Activated T-helper 1 cell treated with anti-CD3 and anti-CD28 coated beads, Interleukin-12 subunit alpha, Interleukin-12 subunit beta, Interleukin-2, Interleukin-4 antibody, amounts not matched to agents 30 ng/mL and 10 ng/mL and 1 ng/mL, durations not matched to agents 14 hours and 24 hours and 36 hours (primary cell): ENCODE results near the gene SEMA6D. TPM values are rescaled to one million over a fixed set of nuclear protein-coding genes. Genes with fewer than 3 reads are reported as not detected.

Experiments used
- DNase-seq: peaks from one replicate; pipeline ENCODE4 v3.0.0; 2021; ENCODE audit warnings: low spot score
- H3K27ac Mint-ChIP-seq: one replicate; pipeline ENCODE4 v1.8.0; 2021; ENCODE audit warnings: mild to moderate bottlenecking, mixed read lengths
- H3K27me3 Mint-ChIP-seq: one replicate; pipeline ENCODE4 v1.8.0; 2022; ENCODE audit warnings: mild to moderate bottlenecking, moderate library complexity, mixed read lengths; ENCODE audit not compliant: insufficient read depth
- H3K36me3 Mint-ChIP-seq: one replicate; pipeline ENCODE4 v1.8.0; 2021; ENCODE audit warnings: low read depth, mixed read lengths
- H3K4me1 Mint-ChIP-seq: one replicate; pipeline ENCODE4 v1.8.0; 2021; ENCODE audit warnings: low read depth, mixed read lengths
- H3K4me3 Mint-ChIP-seq: one replicate; pipeline ENCODE4 v1.8.0; 2021; ENCODE audit warnings: mild to moderate bottlenecking, moderate library complexity, mixed read lengths
- H3K9me3 Mint-ChIP-seq: one replicate; pipeline ENCODE4 v1.8.0; 2021; ENCODE audit warnings: mixed read lengths
- intact Hi-C: fragments of 100-400 bp; cut with micrococcal nuclease; formaldehyde crosslinking; loops from one replicate; pipeline ENCODE4 v1.15.1; 2024
- total RNA-seq: library from RNA; stranded (reverse); gene quantifications from 2 replicates; pipeline ENCODE4 v1.2.3, GENCODE V29; 2022

Gene SEMA6D
- total RNA-seq, 1 donor from 2014 or later = not detected

DNA sequence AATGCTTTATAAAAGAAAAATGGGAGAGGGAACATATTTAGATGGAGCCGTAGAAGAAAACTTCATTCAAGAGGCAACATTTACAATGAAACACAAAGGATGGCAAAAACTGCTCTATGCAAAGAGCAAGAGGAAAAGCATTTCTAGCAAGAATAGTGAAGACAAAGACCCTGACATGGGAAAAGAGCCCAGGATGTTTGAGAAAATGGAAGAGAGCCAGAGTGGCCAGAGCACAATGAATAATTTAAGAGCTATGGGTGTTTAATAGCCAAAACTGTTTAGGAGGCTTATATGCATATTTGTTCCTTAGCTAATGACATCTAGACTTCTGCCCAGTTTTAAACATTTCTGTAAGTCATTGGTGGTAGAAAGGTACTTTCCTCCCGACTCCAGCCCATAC is 25.4 kb upstream of the SEMA6D start:
- intact Hi-C loops = no loop called here
- no peak for DNase-seq
- H3K27me3 Mint-ChIP-seq = no peaks in the 10 kb centered on the region
- H3K27ac Mint-ChIP-seq = no peak overlapping the region
- no peaks in the 10 kb centered on the region for H3K9me3 Mint-ChIP-seq
- no peaks in the 10 kb centered on the region for H3K36me3 Mint-ChIP-seq
- no peaks in the 10 kb centered on the region for H3K4me1 Mint-ChIP-seq
- no peak overlapping the region for H3K4me3 Mint-ChIP-seq

DNA sequence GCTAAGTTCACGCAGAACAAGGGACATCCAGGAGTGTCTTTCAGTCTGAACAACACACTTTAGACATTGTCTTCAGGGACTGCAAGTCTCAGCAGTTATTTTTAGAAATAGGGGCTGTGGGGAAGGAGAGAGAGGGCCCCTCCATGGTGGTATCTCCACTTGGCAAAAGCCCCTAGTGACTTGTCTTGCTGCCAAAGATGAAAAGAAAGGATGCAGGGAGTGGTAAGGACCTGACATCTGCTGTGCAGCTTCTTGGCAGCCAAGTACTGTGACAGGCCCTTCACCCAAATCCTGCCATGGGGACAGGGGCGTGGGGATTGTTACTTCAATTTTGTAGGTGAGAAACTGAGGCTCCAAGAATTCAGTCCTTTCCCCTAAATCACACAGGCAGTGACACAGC is 21.0 kb upstream of the SEMA6D start:
- H3K4me1 Mint-ChIP-seq = no peaks in the 10 kb centered on the region
- H3K27ac Mint-ChIP-seq = no peak overlapping the region
- H3K4me3 Mint-ChIP-seq = no peak overlapping the region
- H3K9me3 Mint-ChIP-seq = no peaks in the 10 kb centered on the region
- H3K36me3 Mint-ChIP-seq = no peaks in the 10 kb centered on the region
- intact Hi-C loops = no loop called here
- H3K27me3 Mint-ChIP-seq = peaks cover 5% of the 10 kb centered on the region
- DNase-seq = no peak

DNA sequence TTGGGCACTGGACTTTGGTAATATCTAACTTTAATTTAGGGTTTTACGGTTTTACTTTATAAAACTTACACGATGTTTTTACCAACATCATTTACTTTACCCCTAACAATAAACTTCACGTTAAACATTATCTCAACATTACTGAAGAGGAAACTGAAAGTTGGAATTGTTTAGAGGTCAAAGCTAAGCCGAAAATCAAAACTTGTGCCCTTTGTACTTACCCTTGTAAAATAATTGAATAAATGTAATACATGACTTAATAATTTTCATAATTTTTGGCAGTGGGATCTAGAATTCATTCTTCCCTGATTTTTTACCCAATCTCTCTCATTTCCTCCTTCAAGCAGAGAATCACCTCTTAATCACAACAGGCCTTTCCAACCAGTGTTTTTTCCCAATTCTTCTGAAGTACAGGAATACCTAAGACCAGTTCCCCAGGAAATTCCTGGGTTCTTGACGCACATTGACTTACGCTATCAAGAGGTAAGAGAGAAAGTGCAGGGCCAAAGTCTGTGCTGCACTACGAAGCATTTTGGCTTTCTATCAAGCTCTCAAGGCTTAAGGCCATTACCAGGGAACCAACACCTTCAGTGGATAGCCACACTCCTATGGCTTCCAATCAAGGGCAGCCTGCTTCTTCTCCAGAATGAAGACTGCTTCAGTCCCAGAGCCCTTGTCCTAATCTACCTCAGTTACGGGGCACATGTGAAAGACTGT is 11.9 kb upstream of the SEMA6D start:
- no peak for DNase-seq
- no peak overlapping the region for H3K27ac Mint-ChIP-seq
- no peak overlapping the region for H3K4me3 Mint-ChIP-seq
- intact Hi-C loops = no loop called here
- no peaks in the 10 kb centered on the region for H3K9me3 Mint-ChIP-seq
- peaks cover 8% of the 10 kb centered on the region for H3K27me3 Mint-ChIP-seq
- no peaks in the 10 kb centered on the region for H3K4me1 Mint-ChIP-seq
- no peaks in the 10 kb centered on the region for H3K36me3 Mint-ChIP-seq

DNA sequence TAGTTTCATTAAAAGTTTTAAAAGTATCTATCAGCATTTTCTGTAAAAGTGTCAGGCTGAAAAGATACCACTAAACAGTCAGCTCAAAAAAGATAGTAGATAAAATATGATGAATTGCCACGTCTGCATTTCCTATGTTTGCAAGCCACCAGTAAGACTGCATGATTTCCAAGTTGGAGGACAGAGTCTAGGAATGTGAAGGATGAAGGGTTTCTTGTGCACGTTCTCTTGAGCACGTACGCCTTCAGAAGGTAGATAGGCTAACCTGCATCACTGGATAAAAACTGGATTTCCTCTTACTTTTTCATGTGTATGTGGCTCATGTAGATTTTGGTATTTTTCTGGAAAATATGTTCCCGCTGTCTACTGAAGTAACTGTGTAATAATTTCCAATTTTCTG is 9.9 kb upstream of the SEMA6D start:
- no peaks in the 10 kb centered on the region for H3K9me3 Mint-ChIP-seq
- no peak overlapping the region for H3K4me3 Mint-ChIP-seq
- H3K27ac Mint-ChIP-seq = no peak overlapping the region
- H3K4me1 Mint-ChIP-seq = no peaks in the 10 kb centered on the region
- intact Hi-C loops = no loop called here
- peaks cover 7% of the 10 kb centered on the region for H3K27me3 Mint-ChIP-seq
- DNase-seq = no peak
- no peaks in the 10 kb centered on the region for H3K36me3 Mint-ChIP-seq

DNA sequence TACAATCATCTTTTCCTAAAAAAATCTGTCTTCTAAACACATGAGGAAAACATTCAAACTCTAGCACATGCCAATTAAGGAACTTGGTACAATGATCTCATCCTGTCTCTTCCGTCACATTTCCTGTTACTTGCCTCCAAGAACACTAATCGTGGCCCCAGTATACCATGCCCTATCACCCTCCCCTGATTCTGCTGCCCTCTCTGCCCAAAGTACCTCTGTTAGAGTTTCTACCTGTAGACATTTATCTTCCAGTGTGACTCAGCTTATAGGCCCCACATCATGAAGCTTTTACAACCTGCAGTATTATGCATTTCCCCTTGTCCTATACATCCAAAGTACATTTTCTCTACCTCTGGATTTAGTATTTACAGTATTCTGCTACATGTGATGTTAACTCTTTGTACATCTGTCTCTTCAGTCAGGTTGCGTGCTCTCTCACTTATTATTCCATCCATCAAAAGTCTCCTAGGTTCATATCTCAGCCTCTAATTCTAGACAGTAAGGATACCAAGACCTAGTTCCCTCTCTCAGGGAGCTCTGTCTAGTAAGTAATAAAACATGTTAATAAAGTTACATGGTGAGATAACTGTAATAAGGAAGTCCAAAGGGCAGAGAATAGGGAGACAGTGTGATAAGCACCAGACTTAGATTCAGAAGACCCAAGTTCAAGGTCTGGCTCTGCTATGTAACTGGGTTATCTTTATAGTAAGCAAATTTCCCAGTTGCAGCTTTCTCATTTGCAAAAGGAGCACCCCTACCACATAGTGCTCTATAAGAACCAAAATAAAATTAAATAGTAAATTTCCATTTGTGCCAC is 8.9 kb upstream of the SEMA6D start:
- no peak for DNase-seq
- Mint-ChIP-seq H3K36me3 (no peaks in the 10 kb centered on the region), H3K27me3 (peaks cover 7% of the 10 kb centered on the region), H3K9me3 (no peaks in the 10 kb centered on the region), H3K4me1 (no peaks in the 10 kb centered on the region), H3K4me3 (no peak overlapping the region), H3K27ac (no peak overlapping the region)
- intact Hi-C loops = no loop called here

DNA sequence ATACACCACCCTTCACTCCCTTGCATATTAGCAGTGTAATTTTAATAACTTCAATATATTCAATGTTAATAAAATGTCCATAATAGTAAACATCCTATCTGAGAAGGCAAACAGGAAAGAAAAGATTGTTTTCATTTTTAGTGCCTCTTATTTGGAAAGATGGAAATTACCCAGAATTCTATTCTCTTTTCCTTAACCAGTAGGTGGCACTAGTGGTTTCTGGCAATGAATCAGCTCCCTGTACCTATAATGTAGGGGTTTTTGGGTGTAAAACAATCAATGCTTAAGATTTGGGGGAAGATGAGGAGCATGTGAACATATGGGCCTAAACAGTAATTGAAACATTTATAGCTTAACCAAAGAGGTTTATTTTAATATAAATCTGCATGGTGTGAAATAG is 5.7 kb upstream of the SEMA6D start:
- H3K4me3 Mint-ChIP-seq = no peak overlapping the region
- intact Hi-C loops = loop anchor here (2.0 to 10.0 kb wide), 3 partner anchors 277 to 573 kb away; no protein-coding TSS in a partner anchor
- H3K4me1 Mint-ChIP-seq = no peaks in the 10 kb centered on the region
- H3K27ac Mint-ChIP-seq = no peak overlapping the region
- DNase-seq = no peak
- no peaks in the 10 kb centered on the region for H3K9me3 Mint-ChIP-seq
- peaks cover 25% of the 10 kb centered on the region for H3K27me3 Mint-ChIP-seq
- H3K36me3 Mint-ChIP-seq = no peaks in the 10 kb centered on the region

DNA sequence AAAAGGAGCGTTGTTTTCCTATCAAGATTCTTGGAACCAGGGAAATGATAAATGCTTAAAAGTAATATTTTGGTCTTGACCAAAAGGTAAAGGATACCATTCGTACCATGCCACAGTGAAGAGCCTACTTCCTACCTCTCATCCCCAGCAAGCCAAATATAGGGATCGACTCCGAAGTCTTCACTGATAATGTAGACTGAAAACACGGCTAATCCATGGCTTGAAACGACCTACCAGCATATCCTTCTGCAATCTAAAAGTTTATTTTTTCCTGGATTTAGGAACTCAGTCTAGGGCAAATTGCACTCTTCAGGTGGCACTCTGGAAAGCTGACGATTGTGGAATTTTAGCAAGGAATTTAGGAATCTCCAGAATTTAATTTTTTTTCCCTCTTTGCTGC is 1.9 kb upstream of the SEMA6D start:
- intact Hi-C loops = loop anchor here (10.0 kb wide), 2 partner anchors 531 to 569 kb away; no protein-coding TSS in a partner anchor

DNA sequence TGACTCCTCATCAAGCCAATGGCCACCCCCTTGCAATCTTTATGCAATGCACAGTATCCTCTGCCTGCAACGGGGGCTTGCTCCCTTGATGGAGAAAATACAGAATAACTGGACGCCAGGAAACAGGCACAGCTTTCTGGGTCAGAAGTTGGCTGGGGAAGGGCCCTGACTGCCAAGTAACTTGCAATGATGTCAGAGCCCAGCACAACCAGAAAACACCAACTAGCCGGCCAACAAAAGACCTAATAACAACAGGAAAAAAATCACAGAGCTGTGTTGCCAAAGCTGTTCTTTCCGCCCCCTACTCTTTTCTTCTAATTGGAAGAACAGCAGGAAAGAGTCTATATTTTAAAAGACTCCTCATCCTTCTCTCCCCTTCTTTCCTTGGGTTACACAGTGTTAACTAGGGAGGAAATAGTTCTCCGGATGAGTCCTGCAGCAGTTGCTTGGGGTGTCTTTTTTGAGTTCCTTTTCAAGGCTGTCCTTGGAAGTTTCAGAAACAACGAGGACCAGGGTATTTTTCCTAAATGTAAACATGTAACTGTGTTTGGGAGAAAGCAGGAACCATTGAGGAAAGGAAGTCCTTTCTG is 1.4 kb upstream of the SEMA6D start:
- Mint-ChIP-seq H3K27me3 (peaks cover 55% of the 10 kb centered on the region), H3K4me1 (no peaks in the 10 kb centered on the region), H3K4me3 (no peak overlapping the region), H3K27ac (no peak overlapping the region), H3K9me3 (no peaks in the 10 kb centered on the region), H3K36me3 (no peaks in the 10 kb centered on the region)
- intact Hi-C loops = loop anchor here (10.0 kb wide), 2 partner anchors 531 to 569 kb away; no protein-coding TSS in a partner anchor
- no peak for DNase-seq

More for the DNA sequence above, 1.9 kb upstream of the SEMA6D start:
- Mint-ChIP-seq H3K36me3 (no peaks in the 10 kb centered on the region), H3K4me3 (no peak overlapping the region), H3K27me3 (peaks cover 52% of the 10 kb centered on the region), H3K27ac (no peak overlapping the region), H3K4me1 (no peaks in the 10 kb centered on the region), H3K9me3 (no peaks in the 10 kb centered on the region)
- no peak for DNase-seq

DNA sequence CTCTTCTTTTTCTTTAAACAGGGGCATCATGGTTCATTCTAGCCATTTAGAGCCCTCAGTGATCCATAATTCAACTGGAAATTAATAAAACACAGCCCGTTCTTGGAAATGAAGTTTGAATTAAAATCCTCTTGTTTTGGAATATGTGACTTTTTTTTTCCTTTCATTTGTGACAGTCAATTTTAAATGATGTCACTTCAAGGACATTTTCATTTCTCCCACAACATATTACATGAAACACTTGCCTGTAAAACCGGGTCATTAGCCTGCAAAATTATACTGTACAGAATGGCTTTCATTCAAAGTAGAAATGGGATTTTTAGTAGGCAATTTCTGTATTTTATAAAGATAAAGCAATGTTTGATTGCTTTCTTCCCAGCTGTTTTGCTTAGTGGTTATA is 789 bp upstream of the SEMA6D start:
- Mint-ChIP-seq H3K9me3 (no peaks in the 10 kb centered on the region), H3K4me3 (no peak overlapping the region), H3K4me1 (no peaks in the 10 kb centered on the region), H3K27me3 (peaks cover 53% of the 10 kb centered on the region), H3K27ac (no peak overlapping the region), H3K36me3 (no peaks in the 10 kb centered on the region)
- intact Hi-C loops = loop anchor here (10.0 kb wide), 2 partner anchors 532 to 568 kb away; no protein-coding TSS in a partner anchor
- no peak for DNase-seq

DNA sequence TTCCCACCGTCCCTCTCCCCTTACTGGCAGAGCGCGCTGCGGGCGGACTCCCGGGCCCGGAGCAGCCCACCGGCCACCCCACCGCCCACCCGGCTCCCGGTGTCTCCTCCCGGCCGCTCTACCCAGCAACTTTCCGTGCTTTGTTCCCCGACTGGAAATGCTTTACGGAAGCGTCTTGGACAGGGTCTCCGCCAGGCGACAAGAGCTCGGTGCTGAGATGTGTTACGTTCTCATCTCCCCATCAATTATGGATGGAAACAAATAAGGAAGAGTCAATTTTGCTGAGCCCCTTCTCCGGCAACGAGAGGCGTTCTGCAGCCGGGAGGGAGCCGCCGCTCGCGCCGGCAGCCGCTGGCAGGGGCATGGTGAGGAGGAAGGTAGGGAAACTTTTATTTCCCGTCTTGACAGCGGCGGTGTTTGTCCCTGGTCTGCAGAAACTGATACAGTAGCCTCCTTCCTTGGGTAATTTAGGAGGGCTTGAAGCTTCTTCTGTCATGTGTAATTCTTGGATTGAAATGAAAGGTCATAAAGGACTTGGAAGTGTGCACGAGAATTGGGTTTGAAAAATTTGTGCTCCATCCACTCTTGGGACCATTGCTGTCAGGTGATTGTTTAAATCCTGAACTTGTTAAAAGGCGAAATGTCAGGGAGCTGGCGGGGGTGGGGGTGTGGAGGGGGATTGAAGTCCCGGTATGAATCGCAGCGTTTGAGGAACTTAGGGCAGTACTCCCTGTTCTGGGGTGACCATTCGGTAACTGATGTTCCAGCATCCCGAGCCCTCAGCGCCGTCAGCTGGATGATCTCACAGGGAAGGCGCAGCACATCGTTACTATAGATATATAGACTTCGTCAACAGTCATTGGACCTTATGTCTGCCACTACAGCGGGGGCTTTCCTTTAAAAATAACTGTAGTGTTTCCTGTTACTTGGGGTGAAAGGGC is 1.5 kb downstream of the SEMA6D start:
- no peak overlapping the region for H3K27ac Mint-ChIP-seq
- no peak overlapping the region for H3K4me3 Mint-ChIP-seq
- H3K36me3 Mint-ChIP-seq = no peaks in the 10 kb centered on the region
- H3K27me3 Mint-ChIP-seq = peaks cover 52% of the 10 kb centered on the region
- no peaks in the 10 kb centered on the region for H3K9me3 Mint-ChIP-seq
- no peak for DNase-seq
- intact Hi-C loops = loop anchor here (10.0 kb wide), 2 partner anchors 534 to 566 kb away; no protein-coding TSS in a partner anchor
- H3K4me1 Mint-ChIP-seq = no peaks in the 10 kb centered on the region

DNA sequence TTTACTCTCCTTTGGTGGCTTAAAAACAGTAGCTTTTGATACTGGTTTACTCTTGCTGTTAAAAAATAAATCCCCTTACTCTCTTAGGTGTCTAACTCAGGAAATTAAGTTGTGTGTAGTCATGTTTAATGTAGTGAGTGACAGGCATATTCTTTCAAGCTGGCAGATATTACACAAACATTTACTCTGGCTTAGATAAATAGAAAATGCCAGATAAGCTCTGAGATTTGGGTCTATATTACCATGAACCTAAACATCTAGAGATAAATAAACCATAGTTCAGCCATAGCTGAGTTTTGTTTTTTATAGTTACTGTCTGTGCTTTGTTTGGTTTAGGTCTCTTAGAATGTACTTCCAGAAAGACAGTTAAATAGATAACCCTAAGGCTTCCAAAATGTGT is 2.4 kb downstream of the SEMA6D start:
- no peak for DNase-seq
- Mint-ChIP-seq H3K27ac (no peak overlapping the region), H3K27me3 (peaks cover 49% of the 10 kb centered on the region), H3K4me3 (no peak overlapping the region), H3K4me1 (no peaks in the 10 kb centered on the region), H3K36me3 (no peaks in the 10 kb centered on the region), H3K9me3 (no peaks in the 10 kb centered on the region)
- intact Hi-C loops = loop anchor here (10.0 kb wide), 2 partner anchors 535 to 565 kb away; no protein-coding TSS in a partner anchor

DNA sequence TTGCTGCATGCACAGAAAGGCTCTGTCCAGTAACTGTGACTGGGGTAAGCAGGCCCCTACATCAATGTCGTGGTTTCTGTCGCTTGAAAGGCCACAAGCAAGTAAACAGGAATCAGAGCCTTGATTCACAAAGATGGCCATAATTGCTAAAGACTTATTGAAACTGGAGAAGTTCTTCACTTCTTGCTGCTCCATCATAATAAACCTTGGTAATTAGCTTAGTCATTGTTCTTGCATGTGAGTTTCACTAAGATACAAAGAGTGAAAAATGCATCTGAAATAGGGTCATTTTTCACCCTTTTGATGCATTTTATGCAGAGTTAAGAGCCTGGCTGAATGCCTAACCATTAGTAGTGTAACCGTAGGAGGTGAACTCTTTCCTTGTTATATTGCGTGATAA is 3.2 kb downstream of the SEMA6D start:
- Mint-ChIP-seq H3K36me3 (no peaks in the 10 kb centered on the region), H3K4me3 (no peak overlapping the region), H3K4me1 (no peaks in the 10 kb centered on the region), H3K9me3 (no peaks in the 10 kb centered on the region), H3K27me3 (peaks cover 43% of the 10 kb centered on the region), H3K27ac (no peak overlapping the region)
- DNase-seq = no peak
- intact Hi-C loops = no loop called here
